Lung (tissue), 12 donors: ENCODE data around the gene PCYOX1L. TPM values are rescaled to one million over a fixed set of nuclear protein-coding genes. Genes with fewer than 3 reads are reported as not detected.

Experiments
- ATAC-seq: fragments of 200-7000 bp; cut with Tn5 transposase; one replicate; pipeline ENCODE4 v1.9.1; 2020; ENCODE audit warnings: moderate number of reproducible peaks; ENCODE audit not compliant: insufficient read depth, low FRiP score
- DNase-seq, 3 donors: peaks; one replicate each; pipeline ENCODE4 v3.0.0-alpha.2; 2013 to 2017
- H3K27ac ChIP-seq, 2 donors: one replicate each; pipeline ENCODE4 v1.5.1; 2013; ENCODE audit warnings: mild to moderate bottlenecking in 2 of 2, moderate library complexity in 2 of 2, control low read depth in 1 of 2, inconsistent platforms in 1 of 2, low read depth in 1 of 2, low read length in 1 of 2
- H3K27me3 ChIP-seq, 3 donors: one replicate each; pipeline ENCODE4 v1.5.1; 2013; ENCODE audit warnings: low read length in 2 of 3; ENCODE audit not compliant: control insufficient read depth in 3 of 3, insufficient read depth in 3 of 3
- H3K36me3 ChIP-seq, 4 donors: one replicate each; pipeline ENCODE4 v1.5.1; 2013; ENCODE audit warnings: low read length in 4 of 4, mild to moderate bottlenecking in 1 of 4, moderate library complexity in 1 of 4; ENCODE audit not compliant: control insufficient read depth in 4 of 4, insufficient read depth in 4 of 4
- H3K4me1 ChIP-seq, 5 donors: one replicate each; pipeline ENCODE4 v1.5.1; 2013; ENCODE audit warnings: low read length in 5 of 5, mild to moderate bottlenecking in 2 of 5, moderate library complexity in 1 of 5; ENCODE audit not compliant: control insufficient read depth in 5 of 5, insufficient read depth in 5 of 5
- H3K4me3 ChIP-seq: one replicate; pipeline ENCODE4 v1.5.1; 2013; ENCODE audit warnings: mild to moderate bottlenecking, control low read depth, moderate library complexity
- H3K9ac ChIP-seq, 2 donors: one replicate each; pipeline ENCODE4 v1.5.1; 2013; ENCODE audit warnings: low read length in 2 of 2, control low read depth in 1 of 2; ENCODE audit not compliant: insufficient read depth in 1 of 2
- H3K9me3 ChIP-seq, 4 donors: one replicate each; pipeline ENCODE4 v1.5.1; 2013; ENCODE audit warnings: low read length in 3 of 4, mild to moderate bottlenecking in 1 of 4, moderate library complexity in 1 of 4; ENCODE audit not compliant: control insufficient read depth in 4 of 4, insufficient read depth in 3 of 4
- WGBS, 2 donors: extraction: QIAGEN DNeasy Blood & Tissue Kit; methylation state at CpG; one replicate each; pipeline ENCODE4 v1.1.7; 2013; 5-methylcytosine and 5-hydroxymethylcytosine counted together
- polyA plus RNA-seq, 2 donors: library from polyadenylated mRNA; stranded (reverse); fragments of 200-250 nt; gene quantifications; one replicate each; pipeline ENCODE4 v1.2.1, GENCODE V29; 2013
- total RNA-seq, 2 donors: library from RNA; depleted of rRNA in 1 of 2; stranded (reverse); fragments of >200 nt in 1 of 2; gene quantifications; one replicate each; pipeline ENCODE4 v1.2.1, GENCODE V29; 2014 to 2021
- TF ChIP-seq, protein P1 (sequence below): IDR thresholded peaks from 2 replicates; pipeline ENCODE4 v1.5.1; 2012; ENCODE audit warnings: mild to moderate bottlenecking; ENCODE audit errors: control extremely low read depth, extremely low read depth
- donor health status: control.
- donor health status: control.
- donor health status: Bipolar disorder and iron deficiency.
- donor health status: healthy.
- donor health status: DM: yes; HTN: yes; CAD: no.

Gene PCYOX1L
- total and polyA plus RNA-seq, 4 donors = 4.8 to 9.3 (median 7.3) TPM

DNA sequence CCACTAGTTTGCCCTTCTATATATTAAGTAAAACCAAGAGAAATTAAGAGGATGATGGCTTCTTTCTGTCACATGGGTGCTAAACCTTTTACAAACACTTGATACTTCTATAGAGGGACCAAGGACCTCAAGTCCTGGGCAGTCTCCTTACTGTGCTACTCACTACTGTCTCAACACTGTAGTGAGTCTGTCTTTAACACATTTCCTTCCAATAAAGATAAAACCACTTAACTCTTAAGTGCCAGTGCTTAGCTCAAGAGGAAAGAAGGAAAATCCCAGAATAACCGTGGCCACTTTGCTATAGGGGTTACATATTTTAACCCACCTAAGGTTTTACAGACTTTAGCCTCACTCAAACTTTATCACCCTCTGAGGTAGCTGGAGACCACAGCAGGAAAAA, 16.9 kb upstream of the PCYOX1L start:
- no peak for ATAC-seq
- 63 to 85% methylated on average over 1 of the region's 1 CpG for WGBS, 2 donors
- no peaks in the 10 kb centered on the region for H3K27me3 ChIP-seq

DNA sequence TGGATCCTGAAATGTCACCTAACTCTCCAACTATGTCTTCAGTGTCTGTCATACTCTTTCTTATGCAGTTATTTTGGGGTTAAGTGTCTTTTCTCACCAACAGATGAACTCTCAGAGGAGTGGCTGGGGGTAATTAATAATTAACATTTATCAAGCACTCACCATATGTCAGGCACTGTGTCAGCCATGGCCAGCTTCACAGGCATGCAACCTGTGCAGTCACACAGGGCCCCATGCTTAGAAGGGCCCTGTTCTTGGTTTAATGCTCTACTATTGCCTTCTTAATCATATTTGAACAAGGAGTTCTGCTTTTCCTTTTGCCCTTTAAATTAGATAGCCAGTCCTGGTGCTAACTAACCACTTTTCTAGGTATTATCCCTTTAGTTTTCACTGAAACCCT, 16.0 kb upstream of the PCYOX1L start:
- H3K9ac ChIP-seq = no peak overlapping the region
- no peak overlapping the region for H3K27ac ChIP-seq
- no peaks in the 10 kb centered on the region for H3K27me3 ChIP-seq
- TF ChIP-seq, protein P1, sequence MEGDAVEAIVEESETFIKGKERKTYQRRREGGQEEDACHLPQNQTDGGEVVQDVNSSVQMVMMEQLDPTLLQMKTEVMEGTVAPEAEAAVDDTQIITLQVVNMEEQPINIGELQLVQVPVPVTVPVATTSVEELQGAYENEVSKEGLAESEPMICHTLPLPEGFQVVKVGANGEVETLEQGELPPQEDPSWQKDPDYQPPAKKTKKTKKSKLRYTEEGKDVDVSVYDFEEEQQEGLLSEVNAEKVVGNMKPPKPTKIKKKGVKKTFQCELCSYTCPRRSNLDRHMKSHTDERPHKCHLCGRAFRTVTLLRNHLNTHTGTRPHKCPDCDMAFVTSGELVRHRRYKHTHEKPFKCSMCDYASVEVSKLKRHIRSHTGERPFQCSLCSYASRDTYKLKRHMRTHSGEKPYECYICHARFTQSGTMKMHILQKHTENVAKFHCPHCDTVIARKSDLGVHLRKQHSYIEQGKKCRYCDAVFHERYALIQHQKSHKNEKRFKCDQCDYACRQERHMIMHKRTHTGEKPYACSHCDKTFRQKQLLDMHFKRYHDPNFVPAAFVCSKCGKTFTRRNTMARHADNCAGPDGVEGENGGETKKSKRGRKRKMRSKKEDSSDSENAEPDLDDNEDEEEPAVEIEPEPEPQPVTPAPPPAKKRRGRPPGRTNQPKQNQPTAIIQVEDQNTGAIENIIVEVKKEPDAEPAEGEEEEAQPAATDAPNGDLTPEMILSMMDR = no peak
- peaks cover 2 to 24% (median 4%) of the 10 kb centered on the region in 4 donors for H3K36me3 ChIP-seq
- no peak overlapping the region for H3K4me3 ChIP-seq
- peaks cover 0 to 15% (median 0%) of the 10 kb centered on the region in 5 donors for H3K4me1 ChIP-seq
- ATAC-seq (no peak), DNase-seq (no peak)
- H3K9me3 ChIP-seq = no peaks in the 10 kb centered on the region

More for the DNA sequence above, 16.9 kb upstream of the PCYOX1L start:
- no peak overlapping the region for H3K4me3 ChIP-seq
- TF ChIP-seq, protein P1 = no peak
- DNase-seq = peak in 1 of 3 donors; percentile 35
- H3K27ac ChIP-seq = no peak overlapping the region
- H3K9me3 ChIP-seq = no peaks in the 10 kb centered on the region
- no peak overlapping the region for H3K9ac ChIP-seq
- peaks cover 0 to 8% (median 0%) of the 10 kb centered on the region in 5 donors for H3K4me1 ChIP-seq
- H3K36me3 ChIP-seq = peaks cover 2 to 29% (median 4%) of the 10 kb centered on the region in 4 donors

DNA sequence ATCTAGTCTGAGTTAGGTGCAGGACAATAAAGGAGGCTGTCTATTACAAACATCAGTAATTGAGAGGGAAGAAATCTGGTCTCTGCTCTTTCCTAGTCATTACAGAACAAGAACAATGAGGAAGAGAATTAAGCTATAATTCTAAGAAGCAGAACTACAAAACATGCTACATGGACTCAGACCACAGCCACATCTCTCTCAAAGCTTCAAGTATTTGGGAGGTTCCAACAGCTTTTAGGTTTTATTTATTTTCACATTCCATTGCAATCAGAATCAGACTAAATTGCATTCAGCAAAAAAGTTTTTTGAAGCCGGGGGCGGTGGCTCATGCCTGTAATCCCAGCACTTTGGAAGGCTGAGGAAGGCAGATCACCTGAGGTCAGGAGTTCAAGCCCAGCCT, 13.7 kb upstream of the PCYOX1L start:
- peaks cover 5 to 26% (median 18%) of the 10 kb centered on the region in 4 donors for H3K36me3 ChIP-seq
- H3K4me1 ChIP-seq = peaks cover 0 to 18% (median 3%) of the 10 kb centered on the region in 5 donors
- DNase-seq (no peak), ATAC-seq (no peak)
- 73 to 85% methylated on average over 2 of the region's 2 CpGs for WGBS, 2 donors
- TF ChIP-seq, protein P1 = no peak
- no peak overlapping the region for H3K9ac ChIP-seq
- no peaks in the 10 kb centered on the region for H3K27me3 ChIP-seq
- H3K9me3 ChIP-seq = no peaks in the 10 kb centered on the region
- no peak overlapping the region for H3K4me3 ChIP-seq
- H3K27ac ChIP-seq = peak overlapping the region in 1 of 2 donors; percentile 24
